LNCaP clone FGC (cell line): ENCODE data around the gene ATP1A2.

ENCODE experiments used
- DNase-seq: peaks from one replicate; pipeline ENCODE4 v3.0.0-alpha.2; 2011; ENCODE audit warnings: low read depth
- H3K4me3 ChIP-seq: 2 replicates; pipeline ENCODE4 v1.5.1; 2011; ENCODE audit warnings: mild to moderate bottlenecking, low read depth, low read length, control low read depth
- CTCF ChIP-seq: IDR thresholded peaks from 2 replicates; pipeline ENCODE4 v1.5.1; 2012; ENCODE audit warnings: mild to moderate bottlenecking; ENCODE audit not compliant: control insufficient read depth, insufficient read depth; ENCODE audit errors: extremely low read depth

The ATP1A2 gene

GRCh38 chr1:160168609-160169369 lies 53.2 kb downstream of the ATP1A2 start:
- no peak for TF ChIP-seq CTCF
- no peak for DNase-seq
- H3K4me3 ChIP-seq, result no peak overlapping the region

- no peak for TF ChIP-seq CTCF
- no peak overlapping the region for H3K4me3 ChIP-seq
- no peak for DNase-seq
These were observed 54.2 kb downstream of the ATP1A2 start for GRCh38 chr1:160169553-160170399.

- DNase-seq, result no peak
- TF ChIP-seq CTCF, result no peak
- no peak overlapping the region for H3K4me3 ChIP-seq
These were observed 55.8 kb downstream of the ATP1A2 start for GRCh38 chr1:160171354-160171753.

GRCh38 chr1:160171980-160172379 lies 56.4 kb downstream of the ATP1A2 start:
- no peak for DNase-seq
- no peak for TF ChIP-seq CTCF
- H3K4me3 ChIP-seq, result no peak overlapping the region

GRCh38 chr1:160177231-160177630 lies 61.7 kb downstream of the ATP1A2 start:
- TF ChIP-seq CTCF, result no peak
- no peak for DNase-seq
- H3K4me3 ChIP-seq, result no peak overlapping the region

- DNase-seq, result no peak
- no peak overlapping the region for H3K4me3 ChIP-seq
These were observed 62.1 kb downstream of the ATP1A2 start for GRCh38 chr1:160177667-160178066.

More at GRCh38 chr1:160177667-160178066, 62.1 kb downstream of the ATP1A2 start:
- no peak for TF ChIP-seq CTCF
